Parathyroid adenoma (tissue), 2 donors: ENCODE data around the gene ENAH.
"Not testable (repeated sequence)": the region's sequence is repeated elsewhere in the genome, so short reads cannot be mapped to it uniquely, and the experiment has no call there.

Source experiments
- H2AFZ ChIP-seq: fragments of 300-600 bp; sonication (generic); one replicate; pipeline ENCODE4 v1.7.0; 2017; ENCODE audit warnings: antibody characterized with exemption, mild to moderate bottlenecking
- H3K27ac ChIP-seq: fragments of 300-600 bp; sonication (generic); one replicate; pipeline ENCODE4 v1.7.0; 2017
- H3K27me3 ChIP-seq: fragments of 300-600 bp; sonication (generic); one replicate; pipeline ENCODE4 v1.7.0; 2017; ENCODE audit warnings: low read length; ENCODE audit not compliant: control insufficient read depth, insufficient read depth
- H3K36me3 ChIP-seq: fragments of 300-600 bp; sonication (generic); one replicate; pipeline ENCODE4 v1.7.0; 2017; ENCODE audit warnings: low read length; ENCODE audit not compliant: control insufficient read depth, insufficient read depth
- H3K4me1 ChIP-seq: fragments of 300-600 bp; sonication (generic); one replicate; pipeline ENCODE4 v1.7.0; 2017; ENCODE audit warnings: control low read depth
- H3K4me2 ChIP-seq: fragments of 300-600 bp; sonication (generic); one replicate; pipeline ENCODE4 v1.7.0; 2017; ENCODE audit warnings: low read length
- H3K4me3 ChIP-seq: fragments of 300-600 bp; sonication (generic); one replicate; pipeline ENCODE4 v1.7.0; 2017; ENCODE audit warnings: low read depth, low read length
- H3K79me2 ChIP-seq: fragments of 300-600 bp; sonication (generic); one replicate; pipeline ENCODE4 v1.7.0; 2017; ENCODE audit warnings: control low read depth
- H3K9ac ChIP-seq: fragments of 300-600 bp; sonication (generic); one replicate; pipeline ENCODE4 v1.7.0; 2017; ENCODE audit warnings: mild to moderate bottlenecking
- H3K9me3 ChIP-seq: fragments of 300-600 bp; sonication (generic); one replicate; pipeline ENCODE4 v1.7.0; 2017; ENCODE audit warnings: low read length; ENCODE audit not compliant: control insufficient read depth
- CTCF ChIP-seq: fragments of 300-600 bp; sonication (generic); IDR thresholded peaks from one replicate; pipeline ENCODE4 v1.7.0; 2017; ENCODE audit warnings: antibody characterized with exemption, mild to moderate bottlenecking
- donor health status: primary hyperparathyroidism.

Gene ENAH

GRCh38 chr1:225476538-225476988 lies 176.4 kb downstream of the ENAH start:
- Histone ChIP-seq H3K36me3 (no peaks in the 10 kb centered on the region), H3K4me1 (no peaks in the 10 kb centered on the region), H3K27ac (no peak overlapping the region), H3K4me3 (no peak overlapping the region), H3K4me2 (no peak overlapping the region), H3K79me2 (no peaks in the 10 kb centered on the region), H3K9me3 (no peaks in the 10 kb centered on the region), H3K9ac (no peak overlapping the region), H2AFZ (no peak overlapping the region), H3K27me3 (no peaks in the 10 kb centered on the region)
- no peak for TF ChIP-seq CTCF

GRCh38 chr1:225476100-225476511 lies 176.8 kb downstream of the ENAH start:
- Histone ChIP-seq H2AFZ (no peak overlapping the region), H3K27me3 (no peaks in the 10 kb centered on the region), H3K4me1 (no peaks in the 10 kb centered on the region), H3K4me3 (no peak overlapping the region), H3K4me2 (no peak overlapping the region), H3K79me2 (no peaks in the 10 kb centered on the region), H3K36me3 (no peaks in the 10 kb centered on the region), H3K9ac (no peak overlapping the region), H3K27ac (no peak overlapping the region), H3K9me3 (no peaks in the 10 kb centered on the region)
- no peak for TF ChIP-seq CTCF

- H3K4me3 ChIP-seq: no peak overlapping the region
- no peaks in the 10 kb centered on the region for H3K27me3 ChIP-seq
- peak; percentile 100 for TF ChIP-seq CTCF
- H3K27ac ChIP-seq: no peak overlapping the region
- no peak overlapping the region for H3K9ac ChIP-seq
- H3K79me2 ChIP-seq: no peaks in the 10 kb centered on the region
- peak overlapping the region; percentile 58 for H2AFZ ChIP-seq
- H3K9me3 ChIP-seq: no peaks in the 10 kb centered on the region
- H3K4me1 ChIP-seq: no peaks in the 10 kb centered on the region
- peak overlapping the region; percentile 27 for H3K4me2 ChIP-seq
- no peaks in the 10 kb centered on the region for H3K36me3 ChIP-seq
Observed at GRCh38 chr1:225474986-225475820, 177.7 kb downstream of the ENAH start.

GRCh38 chr1:225474439-225474985 lies 178.4 kb downstream of the ENAH start:
- Histone ChIP-seq H3K27ac (no peak overlapping the region), H3K4me3 (no peak overlapping the region)

GRCh38 chr1:225473676-225474438 lies 179.1 kb downstream of the ENAH start:
- not testable (repeated sequence) for H3K27me3 ChIP-seq, H3K9ac ChIP-seq, H3K4me3 ChIP-seq, H3K27ac ChIP-seq, H2AFZ ChIP-seq, H3K79me2 ChIP-seq, H3K4me1 ChIP-seq, H3K4me2 ChIP-seq, H3K36me3 ChIP-seq, H3K9me3 ChIP-seq

More at GRCh38 chr1:225474439-225474985, 178.4 kb downstream of the ENAH start:
- Histone ChIP-seq H3K9me3 (no peaks in the 10 kb centered on the region), H3K4me2 (no peak overlapping the region), H3K27me3 (no peaks in the 10 kb centered on the region), H3K4me1 (no peaks in the 10 kb centered on the region), H3K79me2 (no peaks in the 10 kb centered on the region), H3K9ac (no peak overlapping the region), H3K36me3 (no peaks in the 10 kb centered on the region), H2AFZ (no peak overlapping the region)
- no peak for TF ChIP-seq CTCF

GRCh38 chr1:225473266-225473665 lies 179.7 kb downstream of the ENAH start:
- not testable (repeated sequence) for H3K9me3 ChIP-seq, H2AFZ ChIP-seq, H3K36me3 ChIP-seq, H3K9ac ChIP-seq, H3K4me3 ChIP-seq, H3K4me1 ChIP-seq, H3K27me3 ChIP-seq, H3K79me2 ChIP-seq, H3K27ac ChIP-seq, H3K4me2 ChIP-seq
